NCI-H187 treated with DMSO at 0.1 percent for 48 hours (cell line): Measurements from ENCODE around the gene TECRL.

ENCODE experiments used
- DNase-seq: peaks from one replicate; lab custom pipeline; 2025; lab: John Stamatoyannopoulos, UW

The TECRL gene

GRCh38 chr4:64409300-64409699 lies at the start of gene TECRL:
Gene TECRL, minus strand, starts transcription at chr4:64409450. Its CDS starts 99 bp downstream, at chr4:64409351.
- DNase-seq = no peak

DNA sequence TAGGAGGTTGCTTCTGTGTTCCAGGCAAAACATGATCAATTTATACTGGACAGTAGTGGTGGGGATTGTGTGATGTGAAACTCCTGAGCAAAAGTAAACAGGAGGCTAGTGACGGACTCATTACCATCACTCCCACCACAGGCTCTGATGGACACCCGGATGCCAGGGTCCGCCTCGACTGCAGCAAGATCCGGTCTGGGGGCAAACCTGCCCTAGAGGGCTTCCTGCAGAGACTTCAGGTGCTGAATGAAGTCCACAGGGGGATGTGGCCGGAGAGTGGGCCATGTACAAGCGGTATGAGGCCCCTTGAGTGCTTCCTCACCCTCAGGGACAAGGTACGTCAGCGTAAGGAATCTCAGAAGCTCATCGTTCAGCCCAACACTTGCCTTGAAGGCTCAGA lies 23.4 kb upstream of the TECRL start:
- DNase-seq = no peak

DNA sequence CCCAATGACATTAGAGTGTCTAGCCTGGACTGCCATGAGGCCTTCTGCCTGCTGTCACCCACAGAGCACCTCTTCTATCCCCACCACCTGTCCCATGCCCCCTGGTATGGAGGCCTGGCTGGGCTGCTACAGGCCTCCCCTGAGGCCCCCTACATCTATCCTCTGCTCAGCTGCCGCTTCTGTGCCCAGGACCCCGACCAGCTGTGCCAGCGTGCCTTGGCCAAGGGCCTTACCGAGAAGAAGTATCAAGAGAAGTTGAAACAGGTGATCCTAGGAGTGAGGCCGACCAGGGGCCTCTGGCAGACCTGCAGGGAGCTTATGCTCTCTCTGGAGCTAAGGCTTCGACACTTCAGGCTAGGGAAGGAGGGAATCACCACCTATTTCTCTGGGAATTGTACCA lies 21.7 kb upstream of the TECRL start:
- no peak for DNase-seq

GRCh38 chr4:64417974-64418373 lies 8.7 kb upstream of the TECRL start:
- DNase-seq = no peak

- no peak for DNase-seq
Observed at GRCh38 chr4:64407000-64407399, 2.2 kb downstream of the TECRL start.

GRCh38 chr4:64405761-64406160 lies 3.5 kb downstream of the TECRL start:
- DNase-seq = no peak

DNA sequence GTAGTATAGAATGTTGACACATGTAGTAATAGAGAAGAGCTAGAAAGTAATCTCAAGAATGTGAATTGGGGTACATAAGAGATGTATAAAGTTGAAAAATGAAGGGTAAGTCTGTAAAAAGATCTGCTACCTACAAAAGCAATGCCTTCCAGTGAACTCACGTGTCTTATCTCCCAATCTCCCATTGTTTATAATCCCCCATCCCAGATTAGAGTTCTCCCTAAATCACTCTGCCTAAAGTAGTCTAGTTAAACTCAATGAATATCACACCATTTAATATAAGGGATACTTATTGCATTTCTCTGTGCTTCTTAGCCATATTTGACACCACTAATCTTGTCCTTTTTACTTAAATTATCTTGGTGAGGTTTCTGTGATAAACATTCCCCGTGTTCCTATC lies 6.6 kb downstream of the TECRL start:
- no peak for DNase-seq

GRCh38 chr4:64399313-64400109 lies 9.7 kb downstream of the TECRL start:
- no peak for DNase-seq

GRCh38 chr4:64394469-64394868 lies 14.8 kb downstream of the TECRL start:
- no peak for DNase-seq

DNA sequence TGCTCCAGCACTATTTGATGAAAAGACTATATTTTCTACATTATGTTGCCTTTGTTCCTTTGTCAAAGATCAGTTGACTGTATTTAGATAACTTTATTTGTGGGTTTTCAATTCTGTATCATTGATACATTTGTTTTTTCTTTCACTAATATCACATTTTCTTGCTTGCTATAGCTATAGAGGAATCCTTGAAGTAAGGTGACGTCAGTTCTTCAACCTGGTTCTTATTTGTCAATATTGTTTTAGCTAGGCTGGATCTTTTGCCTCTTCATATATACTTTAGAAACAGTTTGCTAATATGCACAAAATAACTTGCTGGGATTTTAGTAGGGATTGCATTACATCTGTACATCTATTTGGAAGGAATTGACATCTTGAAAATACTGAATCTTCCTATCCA lies 21.0 kb downstream of the TECRL start:
- no peak for DNase-seq

GRCh38 chr4:64385220-64385619 lies 24.0 kb downstream of the TECRL start:
- no peak for DNase-seq

GRCh38 chr4:64384237-64385203 lies 24.7 kb downstream of the TECRL start:
- no peak for DNase-seq

GRCh38 chr4:64368741-64369140 lies 40.5 kb downstream of the TECRL start:
- DNase-seq = no peak

DNA sequence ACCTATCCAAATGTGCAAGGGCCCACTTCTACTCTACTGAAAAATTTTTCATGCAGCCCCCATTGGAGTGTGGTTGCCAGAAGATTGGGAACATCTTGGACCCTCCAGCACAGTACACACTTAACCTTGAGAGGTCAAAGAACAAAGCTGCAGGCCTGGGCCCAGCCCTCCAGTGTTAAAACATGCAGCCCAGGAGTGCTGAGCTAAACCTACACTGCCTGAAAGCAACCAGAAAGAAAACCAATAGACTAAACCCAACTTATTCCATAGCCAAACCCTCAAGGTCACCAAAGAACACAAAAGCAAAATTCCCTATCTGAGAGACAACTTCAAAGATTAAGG lies 47.9 kb downstream of the TECRL start:
- no peak for DNase-seq

GRCh38 chr4:64360664-64361398 lies 48.4 kb downstream of the TECRL start:
- no peak for DNase-seq

DNA sequence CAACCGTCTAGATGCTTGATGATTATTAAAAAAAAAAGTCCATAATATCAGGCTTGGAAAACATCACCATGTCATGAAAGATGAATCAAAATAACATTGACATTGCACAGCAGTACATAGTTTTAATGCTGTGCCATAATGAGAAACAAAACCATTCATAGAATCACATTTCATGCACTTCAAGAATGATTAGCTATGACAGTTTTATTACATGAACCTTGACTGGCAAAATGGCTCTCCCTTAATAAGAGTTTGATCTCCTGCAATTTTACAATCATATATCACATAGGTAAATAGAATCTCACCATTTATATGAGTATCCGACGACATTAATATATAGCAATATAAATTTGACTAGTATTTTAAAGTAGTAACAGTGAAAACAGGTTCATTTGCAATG lies 49.8 kb downstream of the TECRL start:
- no peak for DNase-seq

DNA sequence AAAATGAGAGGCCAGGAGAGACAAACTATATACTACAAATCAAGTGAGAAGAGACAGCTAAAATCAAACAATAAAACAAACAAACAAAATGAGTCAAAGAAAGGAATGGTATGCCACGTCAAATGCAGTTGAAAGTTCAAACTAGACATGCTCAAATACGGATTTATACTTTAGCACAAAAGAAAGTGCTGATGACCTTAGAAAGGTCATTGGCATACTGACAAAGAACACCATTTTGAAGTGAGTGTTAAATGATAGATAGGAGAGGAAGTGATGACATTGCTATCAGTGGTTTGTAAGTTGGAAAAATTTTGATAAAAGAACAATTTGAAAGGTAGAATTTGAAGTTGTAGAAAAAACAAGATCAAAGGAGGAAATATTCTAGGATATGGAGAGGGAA lies 55.3 kb downstream of the TECRL start:
- no peak for DNase-seq

DNA sequence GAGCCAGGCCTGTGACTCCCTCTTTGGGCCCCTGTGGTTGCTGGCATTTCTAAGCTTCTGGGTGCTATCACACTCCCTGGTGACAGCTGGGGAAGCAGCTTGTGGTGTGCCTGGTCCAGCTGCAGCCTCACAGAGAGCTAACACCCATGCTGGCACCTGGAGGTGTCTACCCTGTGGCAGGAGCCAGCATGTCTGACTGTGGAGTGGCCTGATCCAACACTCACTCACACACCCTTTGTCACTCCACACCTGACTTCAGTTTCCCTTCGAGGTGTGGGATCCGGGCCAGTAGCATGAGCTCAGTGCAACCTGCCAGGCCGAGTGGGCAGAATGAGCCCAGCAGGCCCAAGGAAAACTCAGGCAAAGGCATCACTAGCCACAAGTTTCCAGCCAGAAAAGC lies 67.5 kb downstream of the TECRL start:
- DNase-seq = no peak

- DNase-seq = no peak
Observed at GRCh38 chr4:64340218-64341110, 68.8 kb downstream of the TECRL start.

GRCh38 chr4:64334964-64335363 lies 74.3 kb downstream of the TECRL start:
- DNase-seq = no peak

- DNase-seq = no peak
Observed at GRCh38 chr4:64330143-64330542, 79.1 kb downstream of the TECRL start.
